ENCODE results near the gene GSAP. TPM values are rescaled to one million over a fixed set of nuclear protein-coding genes. Genes with fewer than 3 reads are reported as not detected.

The GSAP gene
- total and polyA plus RNA-seq, 9 of the 15 experiments (the other 6 are each of a cell fraction or from before 2014, with no cell fraction given): 0.13 TPM; not detected in 8

GRCh38 chr7:77388055-77388641 is 28.0 kb downstream of the GSAP start:
- no peak overlapping the region for H3K27ac ChIP-seq (ENCODE audit: extremely low read depth, low read depth, low read length)

More at GRCh38 chr7:77388055-77388641, 28.0 kb downstream of the GSAP start:
- H3K9ac ChIP-seq (ENCODE audit: insufficient read depth in 1 of 2, low read depth in 2 of 2, low read length in 2 of 2): no peak overlapping the region
- H3K9me3 ChIP-seq (replicated peaks; ENCODE audit: control insufficient read depth, insufficient read depth, low read depth, low read length): no peaks in the 10 kb centered on the region
- FAIRE-seq: no peak
- no peaks in the 10 kb centered on the region for H3K4me1 ChIP-seq (replicated peaks in 1 of 2; ENCODE audit: control insufficient read depth in 2 of 2, insufficient read depth in 2 of 2, low read length in 2 of 2)
- no peak overlapping the region for H2AFZ ChIP-seq (ENCODE audit: low read depth, low read length)
- H3K27me3 ChIP-seq (ENCODE audit: control insufficient read depth in 2 of 2, insufficient read depth in 2 of 2, low read length in 2 of 2): peaks cover 17 to 22% of the 10 kb centered on the region in 2 experiments
- no peaks in the 10 kb centered on the region for H3K36me3 ChIP-seq (ENCODE audit: control insufficient read depth, insufficient read depth, low read length)
- no TSS peak for BruUV-seq (replicated peaks)
- no peak for DNase-seq (ENCODE audit: extremely low read depth in 1 of 4, low spot score in 3 of 4)
- H3K4me2 ChIP-seq (ENCODE audit: insufficient read depth, low read length): no peak overlapping the region
- TF ChIP-seq, protein P1, sequence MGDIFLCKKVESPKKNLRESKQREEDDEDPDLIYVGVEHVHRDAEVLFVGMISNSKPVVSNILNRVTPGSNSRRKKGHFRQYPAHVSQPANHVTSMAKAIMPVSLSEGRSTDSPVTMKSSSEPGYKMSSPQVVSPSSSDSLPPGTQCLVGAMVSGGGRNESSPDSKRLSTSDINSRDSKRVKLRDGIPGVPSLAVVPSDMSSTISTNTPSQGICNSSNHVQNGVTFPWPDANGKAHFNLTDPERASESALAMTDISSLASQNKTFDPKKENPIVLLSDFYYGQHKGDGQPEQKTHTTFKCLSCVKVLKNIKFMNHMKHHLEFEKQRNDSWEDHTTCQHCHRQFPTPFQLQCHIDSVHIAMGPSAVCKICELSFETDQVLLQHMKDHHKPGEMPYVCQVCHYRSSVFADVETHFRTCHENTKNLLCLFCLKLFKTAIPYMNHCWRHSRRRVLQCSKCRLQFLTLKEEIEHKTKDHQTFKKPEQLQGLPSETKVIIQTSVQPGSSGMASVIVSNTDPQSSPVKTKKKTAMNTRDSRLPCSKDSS (IDR thresholded peaks at IDR 0.05; ENCODE audit: low read depth, partially characterized antibody): no peak
- no peak for TF ChIP-seq ARID1B (IDR thresholded peaks at IDR 0.05)
- no peak for TF ChIP-seq KLF13 (tag; IDR thresholded peaks at IDR 0.05; ENCODE audit: borderline replicate concordance, low read depth)
- no peak for TF ChIP-seq ZZZ3 (IDR thresholded peaks at IDR 0.05)
- TF ChIP-seq HNRNPL (IDR thresholded peaks at IDR 0.05; ENCODE audit: low read depth, low read length): no peak
- no peak for TF ChIP-seq USF1 (CRISPR knock-in tag; IDR thresholded peaks at IDR 0.05)
- TF ChIP-seq ZNF668 (CRISPR knock-in tag; IDR thresholded peaks at IDR 0.05): no peak
- TF ChIP-seq NFATC3 (IDR thresholded peaks at IDR 0.05): no peak
- no peak for TF ChIP-seq TEAD4 (IDR thresholded peaks at IDR 0.05; ENCODE audit: low read length)
- no peak for TF ChIP-seq TEAD4 (CRISPR knock-in tag; IDR thresholded peaks at IDR 0.05; ENCODE audit: borderline replicate concordance)
- TF ChIP-seq EGR1 (conservative IDR thresholded peaks at IDR 0.05): no peak
- no peak for TF ChIP-seq MTA2 (IDR thresholded peaks at IDR 0.05; ENCODE audit: low read depth)
- TF ChIP-seq, protein P2, sequence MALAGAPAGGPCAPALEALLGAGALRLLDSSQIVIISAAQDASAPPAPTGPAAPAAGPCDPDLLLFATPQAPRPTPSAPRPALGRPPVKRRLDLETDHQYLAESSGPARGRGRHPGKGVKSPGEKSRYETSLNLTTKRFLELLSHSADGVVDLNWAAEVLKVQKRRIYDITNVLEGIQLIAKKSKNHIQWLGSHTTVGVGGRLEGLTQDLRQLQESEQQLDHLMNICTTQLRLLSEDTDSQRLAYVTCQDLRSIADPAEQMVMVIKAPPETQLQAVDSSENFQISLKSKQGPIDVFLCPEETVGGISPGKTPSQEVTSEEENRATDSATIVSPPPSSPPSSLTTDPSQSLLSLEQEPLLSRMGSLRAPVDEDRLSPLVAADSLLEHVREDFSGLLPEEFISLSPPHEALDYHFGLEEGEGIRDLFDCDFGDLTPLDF (CRISPR knock-in tag; IDR thresholded peaks at IDR 0.05): no peak
- TF ChIP-seq IRF1 (CRISPR knock-in tag; IDR thresholded peaks at IDR 0.05; ENCODE audit: borderline replicate concordance): no peak
- TF ChIP-seq NFYB (IDR thresholded peaks at IDR 0.05; ENCODE audit: extremely low read depth, insufficient read length): no peak
- H3K79me2 ChIP-seq (ENCODE audit: control insufficient read depth, insufficient read depth, low read length): no peaks in the 10 kb centered on the region
- in situ Hi-C loops (cut with MboI): no loop called here
- ATAC-seq: no peak
- no peaks in the 10 kb centered on the region for H3K9me1 ChIP-seq (ENCODE audit: control insufficient read depth, insufficient read depth, low read length)
- POLR2A ChIA-PET: interaction anchor here (1.0 kb wide), 1 partner anchor 18 kb away, joined by 4 read pairs; no protein-coding TSS in a partner anchor
- 2% methylated on average over 5 of the region's 5 CpGs for WGBS (ENCODE audit: insufficient coverage, low coverage, missing lambda C conversion rate)
- intact Hi-C loops (cut with micrococcal nuclease): no loop called here
- H4K20me1 ChIP-seq (replicated peaks; ENCODE audit: control insufficient read depth, insufficient read depth, low read length): no peaks in the 10 kb centered on the region
- H3K4me3 ChIP-seq: no peak overlapping the region
- CTCF ChIA-PET (ENCODE audit: low intra/inter-chr PET ratio): no interaction called here
